Fibroblast of the aortic adventitia (primary cell): ENCODE measurements around the gene METTL9. TPM values are rescaled to one million over a fixed set of nuclear protein-coding genes. Genes with fewer than 3 reads are reported as not detected.

Experiments used
- DNase-seq: peaks from one replicate; pipeline ENCODE4 v3.0.0-alpha.2; 2010; ENCODE audit warnings: low read depth
- H3K4me3 ChIP-seq: 2 replicates; pipeline ENCODE4 v1.5.1; 2011; ENCODE audit warnings: low read depth, mild to moderate bottlenecking, control low read depth, low read length, moderate library complexity
- CTCF ChIP-seq: IDR thresholded peaks from 2 replicates; pipeline ENCODE4 v1.5.1; 2011; ENCODE audit warnings: mild to moderate bottlenecking, low read length, control low read depth, inconsistent platforms; ENCODE audit not compliant: insufficient read depth
- small RNA-seq: library from RNA; depleted of rRNA; stranded (forward); fragments of <200 nt; gene quantifications from one replicate; pipeline ENCODE3, GENCODE V24; 2012
- total RNA-seq: library from RNA; depleted of rRNA; stranded (reverse); fragments of >200 nt; gene quantifications from 2 replicates; pipeline ENCODE4 v1.2.3, GENCODE V29; 2012; ENCODE audit warnings: low replicate concordance

Gene METTL9
- total RNA-seq, 1 donor, result 221 TPM

GRCh38 chr16:21702276-21702675, 102.9 kb downstream of the METTL9 start:
- no peak for DNase-seq
- no peak for TF ChIP-seq CTCF
- no peak overlapping the region for H3K4me3 ChIP-seq

- no peak for TF ChIP-seq CTCF
- no peak overlapping the region for H3K4me3 ChIP-seq
These were observed 103.8 kb downstream of the METTL9 start for GRCh38 chr16:21703156-21703555.

GRCh38 chr16:21703589-21704174, 104.3 kb downstream of the METTL9 start:
- TF ChIP-seq CTCF, result no peak
- no peak overlapping the region for H3K4me3 ChIP-seq

More at GRCh38 chr16:21703156-21703555, 103.8 kb downstream of the METTL9 start:
- no peak for DNase-seq

GRCh38 chr16:21704266-21704665, 104.9 kb downstream of the METTL9 start:
- no peak for TF ChIP-seq CTCF
- DNase-seq, result no peak
- no peak overlapping the region for H3K4me3 ChIP-seq

More at GRCh38 chr16:21703589-21704174, 104.3 kb downstream of the METTL9 start:
- DNase-seq, result no peak

GRCh38 chr16:21704733-21705132, 105.4 kb downstream of the METTL9 start:
- TF ChIP-seq CTCF, result no peak
- no peak overlapping the region for H3K4me3 ChIP-seq
- no peak for DNase-seq

Small RNA genes within 50 kb of the gene (small RNA-seq; reads per million reads assigned to genes)
- gene RF00478, result not detected
- 0.51 reads per million for gene RNU6-1005P
- not detected for gene RNU6-196P

Other genes starting within 250 kb of the METTL9 start
- 0.08 TPM in 1 of 2 replicates, not detected in the other for gene IGSF6, start 53.0 kb downstream of the METTL9 start, total RNA-seq
- gene OTOA, start 64.4 kb downstream of the METTL9 start, total RNA-seq, result 0.09 TPM in 1 of 2 replicates, not detected in the other